AG04450 (cell line): ENCODE measurements around the gene IQGAP3. TPM values are rescaled to one million over a fixed set of nuclear protein-coding genes. Genes with fewer than 3 reads are reported as not detected.

Experiments used
- CTCF ChIA-PET: fragments of 300-600, 350-600 bp; formaldehyde crosslinking; extraction: SDS; loops from one replicate; lab custom pipeline; 2022; ENCODE audit warnings: antibody characterized with exemption, inconsistent platforms; lab: Charles Lee
- POLR2A ChIA-PET: fragments of 350-600 bp; formaldehyde crosslinking; extraction: SDS; loops from one replicate; lab custom pipeline; 2021; ENCODE audit warnings: antibody characterized with exemption, inconsistent platforms; lab: Yijun Ruan, JAX
- DNase-seq: peaks from one replicate; pipeline ENCODE4 v3.0.0-alpha.2; 2011; ENCODE audit warnings: low read depth, low spot score
- H3K27ac ChIP-seq: one replicate; pipeline ENCODE4 v1.5.1; 2012; ENCODE audit warnings: low read depth, low read length, control low read depth
- H3K27me3 ChIP-seq: one replicate; pipeline ENCODE4 v1.6.0; 2012; ENCODE audit warnings: low read length; ENCODE audit not compliant: control insufficient read depth, insufficient read depth
- H3K4me3 ChIP-seq: 2 replicates; pipeline ENCODE4 v1.5.1; 2011; ENCODE audit warnings: mild to moderate bottlenecking, low read depth, low read length, control low read depth
- H3K9me3 ChIP-seq: 2 replicates; pipeline ENCODE4 v1.5.1; 2012; ENCODE audit warnings: low read length; ENCODE audit not compliant: control insufficient read depth, insufficient read depth
- polyA plus RNA-seq: library from polyadenylated mRNA; depleted of rRNA; stranded (reverse); fragments of >200 nt; gene quantifications from 2 replicates; pipeline ENCODE4 v1.2.3, GENCODE V29; 2011
- TF ChIP-seq, protein P1 (sequence below): IDR thresholded peaks from 2 replicates; pipeline ENCODE4 v1.5.1; 2011; ENCODE audit warnings: low read depth, low read length, control low read depth, inconsistent platforms

The IQGAP3 gene
- polyA plus RNA-seq, 1 experiment, result 6.3 TPM

DNA sequence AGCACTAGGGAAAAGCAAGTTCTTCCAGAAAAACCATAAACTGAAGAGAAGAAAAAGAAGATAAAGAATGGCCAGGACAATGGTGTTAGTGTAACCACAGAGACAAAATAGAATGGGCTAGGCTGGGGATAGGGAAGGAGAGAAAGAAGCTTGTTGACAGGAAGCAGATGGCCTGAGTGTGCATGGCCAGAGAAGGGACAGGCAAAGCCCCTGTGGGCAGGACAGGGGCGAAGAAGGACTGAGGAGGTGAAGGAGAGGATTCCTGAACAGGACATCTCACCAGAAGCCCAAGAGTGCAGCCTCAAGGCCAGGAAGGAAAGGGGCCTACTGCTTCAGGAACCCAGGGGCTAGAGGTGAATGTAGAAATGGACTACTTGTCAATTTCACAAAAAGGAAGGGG is 29.3 kb downstream of the IQGAP3 start:
- H3K27me3 ChIP-seq, result no peaks in the 10 kb centered on the region
- no peak overlapping the region for H3K4me3 ChIP-seq
- H3K9me3 ChIP-seq, result no peaks in the 10 kb centered on the region
- POLR2A ChIA-PET, result no interaction called here
- DNase-seq, result no peak
- TF ChIP-seq, protein P1, sequence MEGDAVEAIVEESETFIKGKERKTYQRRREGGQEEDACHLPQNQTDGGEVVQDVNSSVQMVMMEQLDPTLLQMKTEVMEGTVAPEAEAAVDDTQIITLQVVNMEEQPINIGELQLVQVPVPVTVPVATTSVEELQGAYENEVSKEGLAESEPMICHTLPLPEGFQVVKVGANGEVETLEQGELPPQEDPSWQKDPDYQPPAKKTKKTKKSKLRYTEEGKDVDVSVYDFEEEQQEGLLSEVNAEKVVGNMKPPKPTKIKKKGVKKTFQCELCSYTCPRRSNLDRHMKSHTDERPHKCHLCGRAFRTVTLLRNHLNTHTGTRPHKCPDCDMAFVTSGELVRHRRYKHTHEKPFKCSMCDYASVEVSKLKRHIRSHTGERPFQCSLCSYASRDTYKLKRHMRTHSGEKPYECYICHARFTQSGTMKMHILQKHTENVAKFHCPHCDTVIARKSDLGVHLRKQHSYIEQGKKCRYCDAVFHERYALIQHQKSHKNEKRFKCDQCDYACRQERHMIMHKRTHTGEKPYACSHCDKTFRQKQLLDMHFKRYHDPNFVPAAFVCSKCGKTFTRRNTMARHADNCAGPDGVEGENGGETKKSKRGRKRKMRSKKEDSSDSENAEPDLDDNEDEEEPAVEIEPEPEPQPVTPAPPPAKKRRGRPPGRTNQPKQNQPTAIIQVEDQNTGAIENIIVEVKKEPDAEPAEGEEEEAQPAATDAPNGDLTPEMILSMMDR, result no peak
- CTCF ChIA-PET, result interaction anchor here (1.5 kb wide), 1 partner anchor 157 kb away, joined by 9 read pairs; no protein-coding TSS in a partner anchor
- no peak overlapping the region for H3K27ac ChIP-seq

DNA sequence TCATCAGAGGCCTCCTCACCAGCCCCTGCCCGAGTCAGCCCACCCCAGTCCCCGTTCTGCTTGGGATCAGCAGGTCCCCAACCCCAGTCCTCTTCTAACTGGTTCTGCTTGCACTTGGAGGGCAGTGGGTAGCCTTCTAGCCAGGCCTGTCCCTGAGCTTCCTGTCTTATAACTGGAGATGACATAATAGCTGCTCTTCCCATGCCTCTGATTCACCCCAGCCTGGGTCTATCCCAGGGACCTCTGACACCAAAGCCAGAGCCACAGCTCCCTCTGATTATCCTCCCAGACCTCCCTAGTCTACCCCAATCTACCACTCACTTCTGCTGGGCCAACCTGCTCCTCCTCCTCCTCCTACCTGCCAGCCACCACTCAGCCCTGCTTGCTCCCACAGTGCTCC is 31.4 kb downstream of the IQGAP3 start:
- H3K27me3 ChIP-seq, result no peaks in the 10 kb centered on the region
- ChIA-PET POLR2A (no interaction called here), CTCF (interaction anchor here (1.4 kb wide), 1 partner anchor 155 kb away, joined by 3 read pairs; no protein-coding TSS in a partner anchor)
- H3K9me3 ChIP-seq, result no peaks in the 10 kb centered on the region
- no peak for DNase-seq
- no peak overlapping the region for H3K4me3 ChIP-seq
- H3K27ac ChIP-seq, result no peak overlapping the region
- TF ChIP-seq, protein P1, result no peak

DNA sequence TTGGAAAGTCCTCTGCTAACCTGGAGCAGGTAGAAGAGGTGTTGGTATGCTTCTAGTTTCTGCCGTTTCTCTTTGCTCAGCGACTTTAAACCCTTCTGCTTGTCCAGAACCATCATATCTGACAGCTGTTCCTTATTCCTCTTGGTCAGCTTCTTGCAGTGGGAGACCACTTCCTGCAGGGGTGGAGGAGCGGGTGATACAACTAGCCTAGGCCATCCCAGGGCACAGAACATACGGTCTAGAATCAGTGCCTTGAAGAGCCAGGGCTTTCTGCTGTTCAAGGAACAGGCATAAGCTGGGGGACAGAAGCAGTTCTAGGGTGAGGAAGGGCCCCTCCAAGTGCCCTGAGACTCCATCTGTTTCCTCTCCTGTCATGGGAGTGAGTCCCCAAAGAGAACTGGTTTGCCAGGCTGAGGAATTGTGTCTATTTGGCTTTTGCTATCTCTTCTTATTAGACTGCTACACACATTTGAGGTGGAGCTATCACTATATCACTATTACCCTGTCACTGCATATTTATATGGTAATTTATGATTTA is 32.5 kb downstream of the IQGAP3 start:
- CTCF ChIA-PET, result interaction anchor here (0.8 to 1.4 kb wide), 2 partner anchors 82 to 154 kb away, joined by 3 to 4 read pairs; no protein-coding TSS in a partner anchor
- Histone ChIP-seq H3K4me3 (no peak overlapping the region), H3K27me3 (no peaks in the 10 kb centered on the region), H3K27ac (no peak overlapping the region), H3K9me3 (no peaks in the 10 kb centered on the region)
- TF ChIP-seq, protein P1, result no peak
- no peak for DNase-seq
- POLR2A ChIA-PET, result interaction anchor here (0.6 kb wide), 1 partner anchor 13 kb away, joined by 3 read pairs; no protein-coding TSS in a partner anchor

DNA sequence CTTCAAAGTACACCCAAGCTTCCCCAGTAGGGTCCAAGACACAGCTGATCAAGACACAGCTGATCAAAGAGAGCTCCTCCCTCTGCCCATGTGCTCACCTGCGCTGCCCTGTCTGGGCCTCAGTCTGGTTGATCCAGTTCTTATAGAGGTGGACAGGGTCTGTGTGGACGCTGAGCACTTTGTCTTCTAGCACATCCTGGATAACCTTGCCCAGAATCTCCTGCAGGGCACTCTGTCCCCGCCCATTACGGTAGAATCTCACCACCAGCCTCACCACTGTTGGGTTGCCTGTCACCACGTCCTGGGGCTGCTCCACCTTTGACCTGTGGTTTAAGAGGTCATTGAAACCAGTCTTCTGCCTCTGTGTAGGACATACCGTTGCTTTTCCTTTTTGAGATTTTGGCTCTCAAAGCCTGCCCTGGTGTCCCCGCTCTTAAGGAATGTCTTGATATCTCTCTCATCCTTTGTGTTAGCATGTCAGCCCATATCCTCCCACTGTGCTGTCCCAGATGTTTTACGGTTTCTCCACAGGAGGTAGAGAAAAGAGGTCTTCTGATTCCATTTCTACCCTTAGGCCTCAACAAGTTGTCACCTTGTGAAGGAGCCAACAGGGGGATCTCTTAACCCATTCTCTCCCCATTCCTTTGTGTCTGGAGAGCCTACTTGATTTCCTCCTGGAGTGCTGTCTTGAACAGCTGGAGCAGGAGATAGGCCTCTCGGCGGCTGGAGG is 33.5 kb downstream of the IQGAP3 start:
- no peaks in the 10 kb centered on the region for H3K27me3 ChIP-seq
- H3K27ac ChIP-seq, result no peak overlapping the region
- no peaks in the 10 kb centered on the region; the same call in 1 of the 2 replicates for H3K9me3 ChIP-seq
- ChIA-PET CTCF (no interaction called here), POLR2A (no interaction called here)
- H3K4me3 ChIP-seq, result no peak overlapping the region
- no peak for DNase-seq
- TF ChIP-seq, protein P1, result no peak

DNA sequence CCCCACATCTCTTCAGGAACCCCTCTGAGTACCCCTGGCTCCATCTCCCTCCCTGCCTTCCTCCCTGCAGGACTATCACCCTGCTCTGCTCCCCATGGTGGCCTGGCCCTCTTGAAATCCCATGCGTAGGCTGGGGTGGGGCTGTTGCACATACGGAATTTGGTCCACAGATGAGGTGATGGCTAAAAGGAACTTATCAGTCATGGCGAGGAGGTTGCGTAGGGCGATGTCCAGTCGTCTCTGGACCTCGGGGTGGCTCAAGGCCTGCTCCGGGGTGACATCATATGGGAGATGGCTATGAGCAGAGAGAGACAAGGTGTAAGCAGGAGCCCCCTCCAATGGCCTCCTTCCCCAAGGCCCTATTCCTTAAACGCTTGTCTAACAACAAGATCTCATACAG is 35.3 kb downstream of the IQGAP3 start:
- ChIA-PET POLR2A (no interaction called here), CTCF (no interaction called here)
- TF ChIP-seq, protein P1, result no peak
- H3K27me3 ChIP-seq, result no peaks in the 10 kb centered on the region
- no peak overlapping the region for H3K27ac ChIP-seq
- no peak for DNase-seq
- no peak overlapping the region for H3K4me3 ChIP-seq
- H3K9me3 ChIP-seq, result no peaks in the 10 kb centered on the region; the same call in 1 of the 2 replicates
